B cell (primary cell): Measurements from ENCODE around the gene DACH1. TPM values are rescaled to one million over a fixed set of nuclear protein-coding genes. Genes with fewer than 3 reads are reported as not detected.

ENCODE experiments used
- ATAC-seq: fragments of 200-7000 bp; cut with Tn5 transposase; one replicate; pipeline ENCODE4 v1.10.0; 2021; ENCODE audit warnings: low read depth, mild to moderate bottlenecking, moderate number of reproducible peaks, moderate library complexity
- CTCF ChIA-PET: fragments of 350-600 bp; sonication (Branson Sonifier 250); formaldehyde crosslinking; loops from one replicate; lab custom pipeline; 2021; ENCODE audit warnings: antibody characterized with exemption, inconsistent platforms; lab: Charles Lee
- POLR2A ChIA-PET: fragments of 350-600 bp; sonication (Branson Sonifier 250); formaldehyde crosslinking; loops from one replicate; lab custom pipeline; 2021; ENCODE audit warnings: antibody characterized with exemption; lab: Charles Lee
- DNase-seq: peaks from one replicate; pipeline ENCODE4 v3.0.0; 2013
- H2AFZ ChIP-seq: 2 replicates; pipeline ENCODE4 v1.6.1; 2012; ENCODE audit warnings: mild to moderate bottlenecking, low read depth, low read length; ENCODE audit not compliant: insufficient read depth, poor library complexity, severe bottlenecking
- H3K27ac ChIP-seq, 2 donors: 1 replicate in 1 of 2; 2 replicates in 1 of 2; pipeline ENCODE4 v1.5.1; 2012 to 2013; ENCODE audit warnings: low read length in 2 of 2, mild to moderate bottlenecking in 2 of 2, moderate library complexity in 1 of 2
- H3K27me3 ChIP-seq, 4 experiments: fragments of 200-600 bp in 1 of 4; sonication (generic) in 1 of 4; replicated peaks in 1 of 4; 1 replicate in 2 of 4; 2 replicates in 2 of 4; pipeline versions ENCODE4 v1.6.1 to v1.7.0; 2013 to 2016; ENCODE audit warnings: low read length in 3 of 4, mild to moderate bottlenecking in 2 of 4, mixed read lengths in 1 of 4, moderate library complexity in 1 of 4; ENCODE audit not compliant: insufficient read depth in 4 of 4, control insufficient read depth in 3 of 4; ENCODE audit errors: control extremely low read depth in 1 of 4
- H3K36me3 ChIP-seq, 2 experiments: replicated peaks in 1 of 2; 1 replicate in 1 of 2; 2 replicates in 1 of 2; pipeline versions ENCODE4 v1.6.1 to v1.7.1; 2013; ENCODE audit warnings: low read length in 1 of 2; ENCODE audit not compliant: insufficient read depth in 2 of 2, control insufficient read depth in 1 of 2; ENCODE audit errors: control extremely low read depth in 1 of 2, extremely low read depth in 1 of 2
- H3K4me1 ChIP-seq, 2 donors: fragments of 200-600 bp in 1 of 2; sonication (generic) in 1 of 2; 1 replicate in 1 of 2; 2 replicates in 1 of 2; pipeline versions ENCODE4 v1.5.1 to v1.6.1; 2013 to 2017; ENCODE audit warnings: low read length in 2 of 2; ENCODE audit not compliant: control insufficient read depth in 2 of 2, insufficient read depth in 2 of 2
- H3K4me2 ChIP-seq: replicated peaks from 2 replicates; pipeline ENCODE3; 2012; ENCODE audit warnings: mild to moderate bottlenecking, low read depth, low read length; ENCODE audit not compliant: poor library complexity, severe bottlenecking
- H3K4me3 ChIP-seq, 5 experiments: fragments of 200-600 bp in 1 of 5; sonication (generic) in 1 of 5; 1 replicate in 3 of 5; 2 replicates in 2 of 5; pipeline versions ENCODE4 v1.5.1 to v1.7.0; 2011 to 2016; ENCODE audit warnings: low read length in 4 of 5, mild to moderate bottlenecking in 4 of 5, low read depth in 2 of 5, control low read depth in 1 of 5, moderate library complexity in 1 of 5; ENCODE audit not compliant: insufficient read depth in 1 of 5; ENCODE audit errors: control extremely low read depth in 1 of 5, extremely low read depth in 1 of 5
- H3K79me2 ChIP-seq: fragments of 200-600 bp; sonication (generic); one replicate; pipeline ENCODE4 v1.6.0; 2016; ENCODE audit warnings: low read length; ENCODE audit not compliant: control insufficient read depth, insufficient read depth
- H3K9ac ChIP-seq: fragments of 200-600 bp; sonication (generic); 2 replicates; pipeline ENCODE4 v1.6.1; 2017; ENCODE audit warnings: mild to moderate bottlenecking, low read length, moderate library complexity
- H3K9me3 ChIP-seq, 3 donors: one replicate each; pipeline versions ENCODE4 v1.6.1 to v1.7.1; 2013; ENCODE audit warnings: low read length in 2 of 3; ENCODE audit not compliant: control insufficient read depth in 2 of 3, insufficient read depth in 1 of 3; ENCODE audit errors: control extremely low read depth in 1 of 3
- H4K20me1 ChIP-seq: 2 replicates; pipeline ENCODE4 v1.6.0; 2012; ENCODE audit warnings: mild to moderate bottlenecking, low read length; ENCODE audit not compliant: insufficient read depth, control insufficient read depth, poor library complexity, severe bottlenecking
- H3K27ac Mint-ChIP-seq: one replicate; pipeline ENCODE4 v1.8.0; 2021; ENCODE audit warnings: mixed read lengths
- H3K27me3 Mint-ChIP-seq: one replicate; pipeline ENCODE4 v1.8.0; 2021; ENCODE audit warnings: mixed read lengths
- H3K4me1 Mint-ChIP-seq: one replicate; pipeline ENCODE4 v1.8.0; 2021; ENCODE audit warnings: mixed read lengths
- H3K4me3 Mint-ChIP-seq: one replicate; pipeline ENCODE4 v1.8.0; 2021; ENCODE audit warnings: mixed read lengths
- H3K9me3 Mint-ChIP-seq: one replicate; pipeline ENCODE4 v1.8.0; 2022; ENCODE audit warnings: mixed read lengths; ENCODE audit not compliant: insufficient read depth
- CTCF ChIP-seq: fragments of 200-600 bp; IDR thresholded peaks from one replicate; pipeline ENCODE4 v1.8.0; 2022; ENCODE audit warnings: antibody characterized with exemption, mild to moderate bottlenecking
- EZH2 ChIP-seq: IDR thresholded peaks from 2 replicates; pipeline ENCODE4 v1.6.1; 2012; ENCODE audit warnings: borderline replicate concordance, low read depth, mild to moderate bottlenecking, moderate library complexity, low read length; ENCODE audit not compliant: insufficient read depth, poor library complexity, severe bottlenecking
- WGBS: methylation state at CpG from one replicate; pipeline ENCODE4 v1.1.5; 2013; ENCODE audit warnings: missing lambda C conversion rate; ENCODE audit not compliant: insufficient coverage; 5-methylcytosine and 5-hydroxymethylcytosine counted together
- intact Hi-C: fragments of 100-400 bp; cut with micrococcal nuclease; formaldehyde crosslinking; loops from one replicate; pipeline ENCODE4 v1.10.0; 2022
- polyA plus RNA-seq: library from polyadenylated mRNA; depleted of rRNA; stranded (reverse); fragments of >200 nt; gene quantifications from 2 replicates; pipeline ENCODE4 v1.2.3, GENCODE V29; 2012
- total RNA-seq, 2 donors: library from RNA; stranded (reverse); fragments of 120-200 nt in 1 of 2; gene quantifications; 1 replicate in 1 of 2; 2 replicates in 1 of 2; pipeline versions ENCODE4 v1.2.3 to v1.2.4, GENCODE V29; 2013 to 2022

The DACH1 gene
- total and polyA plus RNA-seq, 2 donors (not counting 1 experiment from before 2014, with no cell fraction given) = not detected

- no peaks in the 10 kb centered on the region for H3K9me3 Mint-ChIP-seq
- no peak for TF ChIP-seq EZH2
- no peak for TF ChIP-seq CTCF
- ATAC-seq = no peak
Measured at GRCh38 chr13:71789693-71790329, 77.2 kb downstream of the DACH1 start.

GRCh38 chr13:71789037-71789436 lies 78.0 kb downstream of the DACH1 start:
- Histone ChIP-seq H3K4me1 (no peaks in the 10 kb centered on the region), H3K9me3 (peaks cover 0 to 3% (median 0%) of the 10 kb centered on the region in 3 donors), H3K27ac (no peak overlapping the region), H3K27me3 (no peaks in the 10 kb centered on the region), H3K4me2 (no peak overlapping the region), H2AFZ (no peak overlapping the region), H3K36me3 (no peaks in the 10 kb centered on the region), H3K9ac (no peak overlapping the region), H4K20me1 (no peaks in the 10 kb centered on the region), H3K4me3 (no peak overlapping the region), H3K79me2 (no peaks in the 10 kb centered on the region)
- ATAC-seq (no peak), DNase-seq (no peak)
- TF ChIP-seq EZH2 = no peak
- TF ChIP-seq CTCF = no peak
- H3K27ac Mint-ChIP-seq = no peak overlapping the region
- H3K4me1 Mint-ChIP-seq = no peaks in the 10 kb centered on the region
- H3K4me3 Mint-ChIP-seq = no peak overlapping the region
- ChIA-PET POLR2A (no interaction called here), CTCF (no interaction called here)
- intact Hi-C loops = no loop called here
- no peaks in the 10 kb centered on the region for H3K27me3 Mint-ChIP-seq
- H3K9me3 Mint-ChIP-seq = no peaks in the 10 kb centered on the region

More at GRCh38 chr13:71789693-71790329, 77.2 kb downstream of the DACH1 start:
- Histone ChIP-seq H3K4me3 (no peak overlapping the region), H3K9me3 (peaks cover 0 to 3% (median 0%) of the 10 kb centered on the region in 3 donors), H3K4me1 (no peaks in the 10 kb centered on the region), H4K20me1 (no peaks in the 10 kb centered on the region), H3K36me3 (no peaks in the 10 kb centered on the region), H3K27ac (no peak overlapping the region), H3K27me3 (no peaks in the 10 kb centered on the region), H2AFZ (no peak overlapping the region), H3K9ac (no peak overlapping the region), H3K79me2 (no peaks in the 10 kb centered on the region), H3K4me2 (no peak overlapping the region)
- intact Hi-C loops = no loop called here
- no CpG with 5 or more reads among the region's 5 CpGs for WGBS
- no peak for DNase-seq
- H3K4me3 Mint-ChIP-seq = no peak overlapping the region
- CTCF ChIA-PET = no interaction called here
- POLR2A ChIA-PET = no interaction called here
- H3K27ac Mint-ChIP-seq = no peak overlapping the region
- H3K27me3 Mint-ChIP-seq = no peaks in the 10 kb centered on the region
- no peaks in the 10 kb centered on the region for H3K4me1 Mint-ChIP-seq
